H9 (cell line): ENCODE results near the gene SRGAP3. TPM values are rescaled to one million over a fixed set of nuclear protein-coding genes. Genes with fewer than 3 reads are reported as not detected.

Experiments
- DNase-seq: peaks from one replicate; pipeline ENCODE4 v3.0.0-alpha.2; 2017
- H2AFZ ChIP-seq: one replicate; pipeline ENCODE4 v1.6.1; 2013; ENCODE audit warnings: mild to moderate bottlenecking, low read length, control low read depth, moderate library complexity
- H2AK5ac ChIP-seq: 2 replicates; pipeline ENCODE4 v1.6.1; 2013; ENCODE audit warnings: low read length, control low read depth, mixed read lengths; ENCODE audit not compliant: insufficient read length
- H2BK120ac ChIP-seq: one replicate; pipeline ENCODE4 v1.6.1; 2013; ENCODE audit warnings: low read depth, mild to moderate bottlenecking, low read length, control low read depth, inconsistent platforms; ENCODE audit not compliant: poor library complexity, severe bottlenecking
- H2BK12ac ChIP-seq: 2 replicates; pipeline ENCODE4 v1.6.1; 2013; ENCODE audit warnings: low read length, control low read depth, mixed read lengths, low read depth; ENCODE audit not compliant: insufficient read length
- H2BK15ac ChIP-seq: 2 replicates; pipeline ENCODE4 v1.6.1; 2013; ENCODE audit warnings: low read depth, low read length, control low read depth
- H2BK20ac ChIP-seq: one replicate; pipeline ENCODE4 v1.6.1; 2013; ENCODE audit warnings: low read depth, mild to moderate bottlenecking, low read length, control low read depth, inconsistent platforms; ENCODE audit not compliant: poor library complexity, severe bottlenecking
- H2BK5ac ChIP-seq: 2 replicates; pipeline ENCODE4 v1.6.1; 2013; ENCODE audit warnings: low read length, control low read depth, mixed read lengths; ENCODE audit not compliant: insufficient read length
- H3K14ac ChIP-seq: 2 replicates; pipeline ENCODE4 v1.6.1; 2013; ENCODE audit warnings: low read length, control low read depth; ENCODE audit not compliant: insufficient read depth
- H3K18ac ChIP-seq: 2 replicates; pipeline ENCODE4 v1.6.1; 2013; ENCODE audit warnings: low read depth, mild to moderate bottlenecking, mixed read lengths, low read length, control low read depth; ENCODE audit not compliant: insufficient read length
- H3K23ac ChIP-seq: 2 replicates; pipeline ENCODE4 v1.6.1; 2013; ENCODE audit warnings: low read length, control low read depth, mixed read lengths, low read depth; ENCODE audit not compliant: insufficient read length
- H3K23me2 ChIP-seq: 2 replicates; pipeline ENCODE4 v1.6.1; 2013; ENCODE audit warnings: low read depth, mild to moderate bottlenecking, mixed read lengths, low read length, control low read depth; ENCODE audit not compliant: insufficient read length, poor library complexity, severe bottlenecking
- H3K27ac ChIP-seq: 2 replicates; pipeline ENCODE4 v1.5.1; 2013; ENCODE audit warnings: low read length, control low read depth, mixed read lengths, low read depth; ENCODE audit not compliant: insufficient read length
- H3K27me3 ChIP-seq: 2 replicates; pipeline ENCODE4 v1.6.1; 2013; ENCODE audit warnings: low read length, control low read depth, inconsistent platforms; ENCODE audit not compliant: insufficient read depth
- H3K4ac ChIP-seq: 2 replicates; pipeline ENCODE4 v1.6.1; 2013; ENCODE audit warnings: low read depth, mild to moderate bottlenecking, control low read depth, inconsistent platforms, low read length, moderate library complexity
- H3K4me1 ChIP-seq: 2 replicates; pipeline ENCODE4 v1.6.1; 2013; ENCODE audit warnings: low read length, control low read depth, inconsistent platforms; ENCODE audit not compliant: insufficient read depth
- H3K4me2 ChIP-seq: 2 replicates; pipeline ENCODE4 v1.6.1; 2013; ENCODE audit warnings: low read length, control low read depth, mixed read lengths; ENCODE audit not compliant: insufficient read length, insufficient read depth
- H3K56ac ChIP-seq: 2 replicates; pipeline ENCODE4 v1.6.1; 2013; ENCODE audit warnings: low read depth, mild to moderate bottlenecking, mixed read lengths, low read length, control low read depth; ENCODE audit not compliant: insufficient read length
- H3K79me1 ChIP-seq: 2 replicates; pipeline ENCODE4 v1.6.1; 2013; ENCODE audit warnings: low read depth, mild to moderate bottlenecking, moderate library complexity, low read length, control low read depth, inconsistent platforms; ENCODE audit not compliant: insufficient read depth, poor library complexity, severe bottlenecking
- H3K79me2 ChIP-seq: 2 replicates; pipeline ENCODE4 v1.6.1; 2013; ENCODE audit warnings: low read length, control low read depth, inconsistent platforms; ENCODE audit not compliant: insufficient read depth
- H3K9ac ChIP-seq: 2 replicates; pipeline ENCODE4 v1.6.1; 2013; ENCODE audit warnings: low read length, control low read depth, mixed read lengths; ENCODE audit not compliant: insufficient read length; ENCODE audit errors: extremely low read depth
- H3K9me3 ChIP-seq: one replicate; pipeline ENCODE4 v1.6.1; 2013; ENCODE audit warnings: low read depth, low read length, inconsistent platforms; ENCODE audit not compliant: control insufficient read depth
- H3T11ph ChIP-seq: one replicate; pipeline ENCODE4 v1.6.1; 2013; ENCODE audit warnings: mild to moderate bottlenecking, low read length, control low read depth, inconsistent platforms
- H4K20me1 ChIP-seq: one replicate; pipeline ENCODE4 v1.6.1; 2013; ENCODE audit not compliant: control insufficient read depth, insufficient read length, insufficient read depth
- H4K5ac ChIP-seq: 2 replicates; pipeline ENCODE4 v1.6.1; 2013; ENCODE audit warnings: low read depth, mild to moderate bottlenecking, mixed read lengths, low read length, control low read depth; ENCODE audit not compliant: insufficient read length
- H4K8ac ChIP-seq: replicated peaks from 2 replicates; pipeline ENCODE4 v1.6.1; 2013; ENCODE audit warnings: low read length, control low read depth, mixed read lengths, low read depth; ENCODE audit not compliant: insufficient read length
- H4K91ac ChIP-seq: 2 replicates; pipeline ENCODE4 v1.6.1; 2013; ENCODE audit warnings: low read depth, mild to moderate bottlenecking, moderate library complexity, mixed read lengths, low read length, control low read depth; ENCODE audit not compliant: insufficient read length
- H3K27ac Mint-ChIP-seq, 3 experiments: 2 replicates in 2 of 3; 3 replicates in 1 of 3; pipeline ENCODE4 v1.8.0; 2020 to 2021; ENCODE audit warnings: mixed read lengths in 3 of 3, mild to moderate bottlenecking in 1 of 3, moderate library complexity in 1 of 3
- H3K27me3 Mint-ChIP-seq: 2 replicates; pipeline ENCODE4 v1.8.0; 2021; ENCODE audit warnings: low read depth, mild to moderate bottlenecking, moderate library complexity, mixed read lengths
- H3K36me3 Mint-ChIP-seq, 3 experiments: 2 replicates in 2 of 3; 3 replicates in 1 of 3; pipeline ENCODE4 v1.8.0; 2020 to 2021; ENCODE audit warnings: low read depth in 3 of 3, mixed read lengths in 3 of 3; ENCODE audit not compliant: insufficient read depth in 1 of 3
- H3K4me1 Mint-ChIP-seq, 2 experiments: 2 replicates each; pipeline ENCODE4 v1.8.0; 2020; ENCODE audit warnings: mixed read lengths in 2 of 2
- H3K4me3 Mint-ChIP-seq, 2 experiments: 2 replicates in 1 of 2; 3 replicates in 1 of 2; pipeline ENCODE4 v1.8.0; 2020 to 2021; ENCODE audit warnings: mild to moderate bottlenecking in 2 of 2, mixed read lengths in 2 of 2, moderate library complexity in 1 of 2
- H3K9me3 Mint-ChIP-seq, 2 experiments: 2 replicates in 1 of 2; 3 replicates in 1 of 2; pipeline ENCODE4 v1.8.0; 2020; ENCODE audit warnings: mild to moderate bottlenecking in 2 of 2, mixed read lengths in 2 of 2, moderate library complexity in 1 of 2
- WGBS: extraction: QIAGEN DNeasy Blood & Tissue Kit; methylation state at CpG from one replicate; pipeline ENCODE4 v1.1.7; 2013; ENCODE audit warnings: missing lambda C conversion rate, low lambda C conversion rate, mixed read lengths; ENCODE audit not compliant: insufficient read length; ENCODE audit errors: extremely low coverage; 5-methylcytosine and 5-hydroxymethylcytosine counted together
- total RNA-seq: library from RNA; stranded (reverse); gene quantifications from 2 replicates; pipeline ENCODE4 v1.2.1, GENCODE V29; 2021
- TF ChIP-seq, protein P1 (sequence below): fragments of 200-600 bp; sonication (generic); conservative IDR thresholded peaks from 3 replicates; pipeline ENCODE4 v1.8.0; 2021; ENCODE audit warnings: antibody characterized with exemption, mild to moderate bottlenecking

SRGAP3 gene
- total RNA-seq, 1 experiment from 2014 or later: 3.4 TPM

DNA sequence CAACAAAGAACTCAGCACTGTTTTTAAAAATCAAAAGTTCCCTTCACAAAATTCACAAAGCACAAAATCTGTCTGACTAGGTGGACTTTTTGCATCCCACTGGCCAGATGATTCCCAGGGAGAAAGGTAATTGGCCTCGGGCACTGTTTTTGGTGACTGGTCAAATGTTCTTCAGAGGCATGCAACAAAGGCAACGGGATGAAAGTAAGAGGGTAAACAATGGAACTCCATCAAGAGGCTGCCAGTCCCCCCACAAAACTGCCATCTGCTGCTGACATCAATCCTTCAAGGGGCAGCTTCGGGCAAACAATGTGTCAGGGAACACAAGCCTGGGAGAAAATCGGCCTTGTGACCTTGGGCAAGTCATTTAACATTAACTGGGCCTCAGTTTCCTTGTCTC lies 3.3 kb downstream of the SRGAP3 start:
- Mint-ChIP-seq H3K27ac (no peak overlapping the region), H3K36me3 (no peaks in the 10 kb centered on the region), H3K27me3 (peaks cover 12% of the 10 kb centered on the region), H3K9me3 (no peaks in the 10 kb centered on the region), H3K4me3 (no peak overlapping the region), H3K4me1 (peaks cover 32 to 37% of the 10 kb centered on the region in 2 experiments)
- DNase-seq: peak; percentile 10
- Histone ChIP-seq H4K5ac (no peak overlapping the region), H4K20me1 (no peaks in the 10 kb centered on the region), H3K4me1 (peaks cover 3% of the 10 kb centered on the region; the same call in 1 of the 2 replicates), H3K27ac (no peak overlapping the region), H2BK15ac (no peak overlapping the region; the same call in 1 of the 2 replicates), H3K18ac (no peak overlapping the region), H2BK5ac (no peak overlapping the region), H4K8ac (no peak overlapping the region), H3K23ac (no peak overlapping the region), H3K9ac (no peak overlapping the region), H2BK12ac (no peak overlapping the region), H3K14ac (no peak overlapping the region), H2AFZ (no peak overlapping the region), H2BK20ac (no peak overlapping the region), H3K4ac (no peak overlapping the region), H3T11ph (no peak overlapping the region), H3K56ac (no peak overlapping the region), H3K79me2 (no peaks in the 10 kb centered on the region), H3K9me3 (no peaks in the 10 kb centered on the region), H3K23me2 (no peaks in the 10 kb centered on the region), H3K27me3 (no peaks in the 10 kb centered on the region), H3K4me2 (no peak overlapping the region), H2AK5ac (no peak overlapping the region), H4K91ac (no peak overlapping the region), H3K79me1 (no peaks in the 10 kb centered on the region), H2BK120ac (no peak overlapping the region)
- no CpG with 5 or more reads among the region's 4 CpGs for WGBS
- TF ChIP-seq, protein P1, sequence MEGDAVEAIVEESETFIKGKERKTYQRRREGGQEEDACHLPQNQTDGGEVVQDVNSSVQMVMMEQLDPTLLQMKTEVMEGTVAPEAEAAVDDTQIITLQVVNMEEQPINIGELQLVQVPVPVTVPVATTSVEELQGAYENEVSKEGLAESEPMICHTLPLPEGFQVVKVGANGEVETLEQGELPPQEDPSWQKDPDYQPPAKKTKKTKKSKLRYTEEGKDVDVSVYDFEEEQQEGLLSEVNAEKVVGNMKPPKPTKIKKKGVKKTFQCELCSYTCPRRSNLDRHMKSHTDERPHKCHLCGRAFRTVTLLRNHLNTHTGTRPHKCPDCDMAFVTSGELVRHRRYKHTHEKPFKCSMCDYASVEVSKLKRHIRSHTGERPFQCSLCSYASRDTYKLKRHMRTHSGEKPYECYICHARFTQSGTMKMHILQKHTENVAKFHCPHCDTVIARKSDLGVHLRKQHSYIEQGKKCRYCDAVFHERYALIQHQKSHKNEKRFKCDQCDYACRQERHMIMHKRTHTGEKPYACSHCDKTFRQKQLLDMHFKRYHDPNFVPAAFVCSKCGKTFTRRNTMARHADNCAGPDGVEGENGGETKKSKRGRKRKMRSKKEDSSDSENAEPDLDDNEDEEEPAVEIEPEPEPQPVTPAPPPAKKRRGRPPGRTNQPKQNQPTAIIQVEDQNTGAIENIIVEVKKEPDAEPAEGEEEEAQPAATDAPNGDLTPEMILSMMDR: no peak
